ENCODE data around the gene GLS2.
A peak's percentile ranks its signal among the peaks of the same experiment; 100 is the strongest.
"Not testable (repeated sequence)": the region's sequence is repeated elsewhere in the genome, so short reads cannot be mapped to it uniquely, and the experiment has no call there.

The GLS2 gene

GRCh38 chr12:56448860-56449621 lies 38.9 kb downstream of the GLS2 start, which contains the start of gene TIMELESS:
TIMELESS (minus strand) TSS chr12:56449426; CDS start chr12:56434170, 15,256 bp downstream.
- H3K36me3 ChIP-seq (ENCODE audit: insufficient read depth, low read length) = no peaks in the 10 kb centered on the region
- H3K27me3 ChIP-seq (ENCODE audit: insufficient read depth, low read length, poor library complexity, severe bottlenecking) = no peaks in the 10 kb centered on the region
- H2AFZ ChIP-seq (ENCODE audit: low read length) = peak within 1 kb of the TSS; percentile 87
- no peaks in the 10 kb centered on the region for H3F3A ChIP-seq (ENCODE audit: low read depth)
- TF ChIP-seq EZH2phosphoT487 (IDR thresholded peaks at IDR 0.05; ENCODE audit: borderline replicate concordance) (no peak), CTCF (conservative IDR thresholded peaks at IDR 0.05; ENCODE audit: low read length) (no peak)
- H3K4me3 ChIP-seq (ENCODE audit: low read length, poor library complexity, severe bottlenecking) = peak within 1 kb of the TSS; percentile 99
- peak within 1 kb of the TSS; percentile 89 for H3K4me2 ChIP-seq (ENCODE audit: low read depth, low read length, poor library complexity, severe bottlenecking)
- peaks cover 18% of the 10 kb centered on the region for H3K79me2 ChIP-seq (ENCODE audit: insufficient read depth, low read length)
- H3K9me2 ChIP-seq (replicated peaks; ENCODE audit: low read depth, low read length) = no peaks in the 10 kb centered on the region
- no peaks in the 10 kb centered on the region for H3K9me3 ChIP-seq (ENCODE audit: insufficient read depth, low read depth, low read length)
- no peaks in the 10 kb centered on the region for H4K20me1 ChIP-seq (ENCODE audit: insufficient read depth, low read length, poor library complexity, severe bottlenecking)
- H3K4me1 ChIP-seq (ENCODE audit: insufficient read depth, low read length, poor library complexity, severe bottlenecking) = peaks cover 18% of the 10 kb centered on the region
- H3K9ac ChIP-seq (ENCODE audit: low read depth, low read length, poor library complexity, severe bottlenecking) = peak within 1 kb of the TSS; percentile 97

- peaks cover 15% of the 10 kb centered on the region for H3K79me2 ChIP-seq (ENCODE audit: insufficient read depth, low read length)
- not testable (repeated sequence) for H3K36me3 ChIP-seq (ENCODE audit: insufficient read depth, low read length)
Measured at GRCh38 chr12:56443208-56443607, 44.8 kb downstream of the GLS2 start.

GRCh38 chr12:56437430-56438176 lies 50.4 kb downstream of the GLS2 start:
- Histone ChIP-seq H3K4me2 (ENCODE audit: low read depth, low read length, poor library complexity, severe bottlenecking) (no peak overlapping the region), H3K27me3 (ENCODE audit: insufficient read depth, low read length, poor library complexity, severe bottlenecking) (no peaks in the 10 kb centered on the region)

More at GRCh38 chr12:56443208-56443607, 44.8 kb downstream of the GLS2 start:
- not testable (repeated sequence) for H3K4me3 ChIP-seq (ENCODE audit: low read length, poor library complexity, severe bottlenecking); H3F3A ChIP-seq (ENCODE audit: low read depth); H3K4me2 ChIP-seq (ENCODE audit: low read depth, low read length, poor library complexity, severe bottlenecking); H3K27me3 ChIP-seq (ENCODE audit: insufficient read depth, low read length, poor library complexity, severe bottlenecking); H3K9me2 ChIP-seq (replicated peaks; ENCODE audit: low read depth, low read length); H2AFZ ChIP-seq (ENCODE audit: low read length); H4K20me1 ChIP-seq (ENCODE audit: insufficient read depth, low read length, poor library complexity, severe bottlenecking); H3K9me3 ChIP-seq (ENCODE audit: insufficient read depth, low read depth, low read length); H3K9ac ChIP-seq (ENCODE audit: low read depth, low read length, poor library complexity, severe bottlenecking)
- peaks cover 10% of the 10 kb centered on the region for H3K4me1 ChIP-seq (ENCODE audit: insufficient read depth, low read length, poor library complexity, severe bottlenecking)

More at GRCh38 chr12:56437430-56438176, 50.4 kb downstream of the GLS2 start:
- Histone ChIP-seq H3K4me3 (ENCODE audit: low read length, poor library complexity, severe bottlenecking) (no peak overlapping the region), H4K20me1 (ENCODE audit: insufficient read depth, low read length, poor library complexity, severe bottlenecking) (no peaks in the 10 kb centered on the region), H3K79me2 (ENCODE audit: insufficient read depth, low read length) (peaks cover 18% of the 10 kb centered on the region; the same call in 1 of the 2 replicates), H3F3A (ENCODE audit: low read depth) (no peaks in the 10 kb centered on the region), H3K9me3 (ENCODE audit: insufficient read depth, low read depth, low read length) (no peaks in the 10 kb centered on the region), H3K4me1 (ENCODE audit: insufficient read depth, low read length, poor library complexity, severe bottlenecking) (no peaks in the 10 kb centered on the region), H3K9ac (ENCODE audit: low read depth, low read length, poor library complexity, severe bottlenecking) (no peak overlapping the region), H3K36me3 (ENCODE audit: insufficient read depth, low read length) (peaks cover 12% of the 10 kb centered on the region; the same call in 1 of the 2 replicates), H3K9me2 (replicated peaks; ENCODE audit: low read depth, low read length) (no peaks in the 10 kb centered on the region), H2AFZ (ENCODE audit: low read length) (no peak overlapping the region)
- TF ChIP-seq EZH2phosphoT487 (IDR thresholded peaks at IDR 0.05; ENCODE audit: borderline replicate concordance) (no peak), CTCF (conservative IDR thresholded peaks at IDR 0.05; ENCODE audit: low read length) (no peak)

Measured in Loucy (cell line).